ENCODE data around the gene AGPAT1.

- no peak for TF ChIP-seq CTCF (conservative IDR thresholded peaks at IDR 0.05; ENCODE audit: low read depth, low read length)
- TF ChIP-seq EZH2 (IDR thresholded peaks at IDR 0.05; ENCODE audit: borderline replicate concordance, low read depth, low read length, poor library complexity, severe bottlenecking) = no peak
These were observed 47.7 kb upstream of the AGPAT1 start, which contains the start of gene NOTCH4 for GRCh38 chr6:32223258-32224235.
